HG03457 (cell line): ENCODE results near the gene ICAM2.

Source experiments
- ATAC-seq: cut with Tn5 transposase; IDR thresholded peaks from one replicate; pipeline ENCODE4 v1.9.1; 2021; ENCODE audit warnings: moderate number of reproducible peaks; ENCODE audit not compliant: unreplicated experiment

ICAM2 gene

DNA sequence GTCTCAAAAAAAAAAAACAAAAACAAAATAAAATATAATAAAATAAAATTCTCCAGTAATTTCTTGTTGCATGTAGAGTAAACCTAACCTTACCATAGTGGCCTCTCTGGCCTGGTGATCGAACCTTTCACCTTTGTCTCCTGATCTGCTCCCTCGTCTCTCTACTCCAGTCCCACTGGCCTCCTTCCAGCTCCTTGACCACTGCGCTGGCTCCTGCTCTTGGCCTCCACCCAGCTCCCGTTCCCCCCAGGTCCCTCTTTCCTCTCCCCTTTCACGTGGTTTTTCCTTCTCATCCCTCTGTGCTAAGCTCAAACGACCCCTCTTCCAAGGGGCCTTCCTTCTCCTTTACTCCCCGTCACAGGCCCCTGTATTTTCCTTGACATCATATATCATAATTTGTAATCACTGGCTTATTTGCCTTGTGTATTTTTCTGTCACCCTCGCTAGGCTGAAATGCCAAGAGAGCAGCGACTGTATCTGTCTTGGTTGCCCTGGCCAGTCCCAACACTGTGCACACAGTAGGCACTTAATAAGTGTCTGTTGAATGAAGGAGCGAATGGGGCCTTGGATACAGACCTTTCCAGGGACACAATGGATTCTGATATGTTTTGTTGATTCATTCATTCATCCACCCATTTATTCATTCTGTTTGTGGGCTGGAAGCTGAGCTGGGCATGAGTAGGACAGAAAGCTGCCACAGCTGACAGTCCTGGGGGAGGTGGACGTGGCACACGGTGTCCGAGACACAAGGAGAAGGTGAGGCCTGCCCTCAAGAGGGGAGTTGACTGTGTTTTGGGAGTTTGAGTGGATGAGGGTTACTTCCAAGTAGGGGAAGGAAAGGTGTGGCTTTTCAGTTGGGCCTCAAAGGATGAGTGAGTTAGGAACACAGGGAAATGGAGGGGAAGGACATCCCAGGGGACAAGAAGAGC, 41.9 kb downstream of the ICAM2 start:
- ATAC-seq = no peak

DNA sequence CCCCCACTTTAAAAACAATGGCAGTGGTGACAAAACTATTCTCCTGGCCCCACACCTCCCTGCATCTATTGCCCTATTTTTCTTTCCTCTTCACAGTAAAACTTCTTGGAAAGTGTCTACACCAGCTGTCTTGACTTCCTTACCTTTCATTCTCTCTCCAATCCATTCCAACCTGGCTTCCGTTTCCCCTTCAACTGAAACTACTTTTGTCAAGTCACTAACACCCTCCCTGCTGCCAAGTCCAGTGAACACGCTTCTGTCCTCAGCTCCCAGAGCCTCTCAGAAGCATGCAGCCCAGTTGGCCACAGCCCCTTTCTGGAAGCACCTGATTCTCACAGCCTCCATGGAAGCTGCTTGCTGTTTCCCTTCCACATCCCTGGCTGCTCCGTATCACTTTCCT, 43.7 kb downstream of the ICAM2 start:
- ATAC-seq = no peak

DNA sequence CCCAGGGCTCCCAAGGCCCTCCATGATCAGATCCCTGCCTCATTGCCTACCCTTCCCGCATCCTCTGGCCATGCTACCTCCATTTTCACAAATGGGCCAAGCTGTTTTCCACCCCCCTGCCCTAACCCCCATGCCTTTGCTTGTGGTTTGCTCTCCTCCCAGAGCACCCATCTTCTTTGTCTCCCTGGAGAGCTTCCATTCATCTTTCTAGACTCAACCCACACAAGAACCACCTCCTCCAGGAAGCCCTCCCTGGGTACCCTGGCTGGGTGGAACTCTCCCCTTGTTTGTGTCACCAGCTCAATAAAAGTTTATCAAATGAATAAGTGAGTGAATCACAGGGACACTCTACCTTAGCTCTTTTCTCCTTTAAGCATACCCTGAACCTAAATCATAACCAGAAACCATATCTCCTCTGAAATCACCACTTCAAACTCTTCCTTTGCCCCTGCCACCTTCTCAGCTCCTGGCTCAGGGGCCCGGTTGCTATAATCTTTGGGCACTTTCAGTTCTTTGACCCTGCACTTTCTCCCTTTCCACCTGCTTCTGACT, 44.8 kb downstream of the ICAM2 start:
- no peak for ATAC-seq

DNA sequence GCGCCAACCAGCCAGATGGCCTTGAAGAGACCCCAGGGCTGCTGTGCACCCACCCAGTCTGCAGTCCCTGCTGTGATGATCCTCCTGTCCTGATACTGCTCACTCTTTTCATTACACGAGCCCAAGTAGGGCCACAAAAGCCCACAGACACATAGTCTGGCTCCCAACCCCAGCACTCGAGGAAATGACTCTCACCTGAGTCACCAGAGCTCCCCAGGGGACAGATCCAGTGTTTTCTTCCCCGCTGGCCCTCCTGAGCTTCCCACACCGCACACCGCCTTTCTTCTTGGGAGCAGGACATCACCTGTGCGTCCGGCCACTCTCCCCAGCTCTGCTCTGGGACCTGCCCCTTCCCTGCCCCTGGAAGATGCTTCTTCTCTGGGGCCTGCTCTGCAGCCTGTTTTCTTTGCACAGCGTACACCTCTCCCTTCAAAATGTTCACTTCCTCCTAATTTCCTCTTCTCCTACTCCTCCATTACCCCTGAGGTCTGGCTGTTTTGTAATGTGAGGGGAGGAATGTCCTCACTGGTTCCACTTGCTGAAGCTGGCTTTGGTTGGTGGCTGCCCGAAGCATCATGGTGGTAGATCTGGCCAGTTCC, 45.7 kb downstream of the ICAM2 start:
- no peak for ATAC-seq

- no peak for ATAC-seq
Observed at GRCh38 chr17:63973930-63974593, 46.4 kb downstream of the ICAM2 start.

- ATAC-seq = no peak
Observed at GRCh38 chr17:63973247-63973646, 47.2 kb downstream of the ICAM2 start.

DNA sequence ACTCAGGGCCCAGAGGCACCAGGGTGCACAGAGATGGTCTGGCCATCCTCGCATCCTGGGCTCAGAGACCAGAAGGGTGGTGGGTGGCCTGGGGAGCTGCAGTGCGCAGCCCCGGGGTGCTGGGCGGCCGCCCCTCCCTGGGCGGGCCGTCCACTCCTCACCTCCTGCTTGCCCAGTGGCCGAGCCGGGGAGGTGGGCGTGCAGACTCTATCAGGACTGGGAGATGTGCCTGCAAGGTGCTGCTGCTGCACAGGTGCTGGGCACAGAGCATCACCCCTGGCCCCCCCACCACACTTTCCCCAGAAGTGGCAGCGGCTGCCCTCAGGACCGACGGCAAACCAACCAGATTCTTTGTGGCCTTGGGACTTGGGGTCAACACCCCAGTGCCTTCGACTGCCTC, 47.6 kb downstream of the ICAM2 start, which contains the start of gene SCN4A:
TSS of gene SCN4A (minus strand) at position 123 of the 400 bp plus-strand sequence. CDS start at position 46, 77 bp downstream.
- no peak for ATAC-seq

DNA sequence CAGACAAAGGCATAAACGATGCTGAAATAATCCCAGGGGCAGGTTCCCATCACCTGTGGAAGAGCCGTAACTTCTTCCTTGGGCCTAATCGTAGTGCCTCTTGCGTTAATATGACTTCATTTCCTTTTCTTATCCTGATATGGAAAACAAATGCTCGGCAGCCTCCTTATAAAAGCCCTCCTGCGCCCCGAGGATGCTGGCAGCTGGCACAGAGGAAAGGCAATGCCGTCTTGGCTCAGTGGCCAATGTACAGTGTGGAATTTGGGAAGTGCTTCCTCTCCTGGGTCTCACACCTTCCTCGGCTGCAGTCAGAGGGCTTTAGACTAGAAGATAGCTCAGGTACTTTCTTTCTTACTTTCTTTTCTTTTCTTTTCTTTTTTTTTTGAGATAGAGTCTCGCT, 51.2 kb downstream of the ICAM2 start:
- ATAC-seq = no peak

GRCh38 chr17:63967953-63968352, 52.5 kb downstream of the ICAM2 start:
- ATAC-seq = no peak

GRCh38 chr17:63966646-63967264, 53.7 kb downstream of the ICAM2 start:
- ATAC-seq = no peak

GRCh38 chr17:63963123-63963522, 57.3 kb downstream of the ICAM2 start:
- no peak for ATAC-seq

- no peak for ATAC-seq
Observed at GRCh38 chr17:63962298-63962744, 58.1 kb downstream of the ICAM2 start.

GRCh38 chr17:63961355-63962212, 58.8 kb downstream of the ICAM2 start:
- no peak for ATAC-seq

DNA sequence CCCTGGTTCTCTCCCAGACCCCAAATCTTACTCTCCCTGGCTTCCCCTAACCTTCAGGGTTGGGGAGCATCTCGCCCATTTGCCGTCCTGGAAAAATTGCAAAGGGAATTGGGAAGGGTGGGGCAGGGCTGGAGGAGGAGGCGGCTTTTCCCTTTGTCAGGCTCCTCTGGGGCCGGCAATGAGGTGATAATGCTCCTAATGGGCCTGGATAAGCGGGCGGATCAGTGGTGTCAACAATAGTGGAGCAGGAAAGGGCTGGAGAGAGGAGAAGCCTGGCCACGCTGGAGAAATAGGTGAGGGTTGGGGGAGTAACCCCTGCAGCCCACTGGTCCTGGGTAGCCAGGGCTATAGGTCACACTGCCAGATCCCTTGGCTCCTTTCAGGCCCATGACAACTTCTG, 60.0 kb downstream of the ICAM2 start:
- no peak for ATAC-seq

- ATAC-seq = no peak
Observed at GRCh38 chr17:63960006-63960405, 60.4 kb downstream of the ICAM2 start.

DNA sequence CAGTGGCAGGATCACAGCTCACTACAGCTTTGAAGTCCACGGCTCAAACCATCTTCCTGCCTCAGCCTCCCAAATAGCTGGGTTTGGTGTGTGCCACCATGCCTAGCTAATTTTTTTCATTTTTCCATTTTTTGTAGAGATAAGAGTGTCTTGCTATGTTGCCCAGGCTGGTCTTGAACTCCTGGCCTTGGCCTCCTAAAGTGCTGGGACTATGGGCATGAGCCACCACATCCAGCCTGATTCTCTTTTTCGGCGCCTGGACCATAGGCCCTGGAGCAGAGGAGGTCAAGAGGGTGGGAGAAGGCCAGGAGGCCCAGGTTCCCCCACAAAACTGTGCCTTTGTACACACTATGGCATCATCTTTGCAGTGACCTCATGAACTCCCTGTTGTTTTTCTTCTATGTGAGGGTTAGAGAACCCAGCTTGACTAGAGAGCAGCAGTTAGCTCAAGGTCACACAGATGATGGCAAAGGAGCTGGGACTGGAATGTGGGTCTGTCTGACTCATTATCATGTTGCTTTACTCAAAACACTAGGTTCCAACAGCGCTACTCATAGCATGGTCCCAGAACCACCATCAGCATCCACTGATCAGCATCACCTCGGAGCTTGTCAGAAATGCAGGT, 64.0 kb downstream of the ICAM2 start:
- ATAC-seq = no peak

GRCh38 chr17:63955791-63956190, 64.6 kb downstream of the ICAM2 start:
- no peak for ATAC-seq

- ATAC-seq = no peak
Observed at GRCh38 chr17:63955232-63955631, 65.2 kb downstream of the ICAM2 start.

GRCh38 chr17:63954402-63955063, 65.9 kb downstream of the ICAM2 start:
- ATAC-seq = no peak
